WTC11 (cell line): Measurements from ENCODE around the gene TNFRSF14. TPM values are rescaled to one million over a fixed set of nuclear protein-coding genes. Genes with fewer than 3 reads are reported as not detected.

Experiments used
- ATAC-seq: fragments of 200-7000 bp; cut with Tn5 transposase; 2 replicates; pipeline ENCODE4 v1.10.0; 2021; ENCODE audit warnings: mild to moderate bottlenecking, moderate library complexity
- CTCF ChIA-PET: fragments of 300-600 bp; sonication (Branson Sonifier 250); formaldehyde crosslinking; loops from one replicate; lab custom pipeline; 2021; ENCODE audit warnings: antibody characterized with exemption; lab: Charles Lee
- POLR2A ChIA-PET: fragments of 350-600 bp; sonication (Branson Sonifier 250); formaldehyde crosslinking; loops from one replicate; lab custom pipeline; 2021; ENCODE audit warnings: antibody characterized with exemption; lab: Charles Lee
- DNase-seq: peaks from one replicate; pipeline ENCODE4 v3.0.0; 2021; ENCODE audit warnings: low spot score
- H3K27ac Mint-ChIP-seq: 2 replicates; pipeline ENCODE4 v1.8.0; 2021; ENCODE audit warnings: mixed read lengths
- H3K27me3 Mint-ChIP-seq: 2 replicates; pipeline ENCODE4 v1.8.0; 2021; ENCODE audit warnings: low read depth, mild to moderate bottlenecking, moderate library complexity, mixed read lengths
- H3K36me3 Mint-ChIP-seq: 2 replicates; pipeline ENCODE4 v1.8.0; 2021; ENCODE audit warnings: mixed read lengths
- H3K4me1 Mint-ChIP-seq: 2 replicates; pipeline ENCODE4 v1.8.0; 2022; ENCODE audit warnings: mixed read lengths
- H3K4me3 Mint-ChIP-seq: 2 replicates; pipeline ENCODE4 v1.8.0; 2021; ENCODE audit warnings: mild to moderate bottlenecking, moderate library complexity, mixed read lengths
- H3K9me3 Mint-ChIP-seq: 2 replicates; pipeline ENCODE4 v1.8.0; 2021; ENCODE audit warnings: mixed read lengths
- AR ChIP-seq: fragments of 250-450 bp; sonication (Bioruptor Pico); IDR thresholded peaks from 2 replicates; pipeline ENCODE4 v1.9.0; 2021; ENCODE audit warnings: mild to moderate bottlenecking
- CBFB ChIP-seq: sonication (generic); formaldehyde crosslinking; IDR thresholded peaks from 2 replicates; pipeline ENCODE4 v1.8.1; 2022; ENCODE audit warnings: mild to moderate bottlenecking, low read depth, missing genetic modification reagents
- CDX4 ChIP-seq: fragments of 250-450 bp; sonication (Bioruptor Pico); IDR thresholded peaks from 2 replicates; pipeline ENCODE4 v1.9.0; 2021; ENCODE audit warnings: moderate library complexity, mild to moderate bottlenecking, inconsistent platforms, borderline replicate concordance
- E2F1 ChIP-seq: sonication (generic); formaldehyde crosslinking; IDR thresholded peaks from 2 replicates; pipeline ENCODE4 v1.8.0; 2022; ENCODE audit warnings: mild to moderate bottlenecking, missing genetic modification reagents
- EMX1 ChIP-seq: fragments of 250-450 bp; sonication (Bioruptor Pico); IDR thresholded peaks from 2 replicates; pipeline ENCODE4 v1.8.0; 2021; ENCODE audit warnings: mild to moderate bottlenecking
- FOXP4 ChIP-seq: sonication (generic); formaldehyde crosslinking; IDR thresholded peaks from 2 replicates; pipeline ENCODE4 v1.8.0; 2022; ENCODE audit warnings: mild to moderate bottlenecking, missing genetic modification reagents
- GABPB1 ChIP-seq: sonication (generic); formaldehyde crosslinking; IDR thresholded peaks from 2 replicates; pipeline ENCODE4 v1.8.1; 2023; ENCODE audit warnings: mild to moderate bottlenecking, missing genetic modification reagents
- MXD4 ChIP-seq: fragments of 250-450 bp; sonication (Bioruptor Pico); IDR thresholded peaks from 2 replicates; pipeline ENCODE4 v1.8.0; 2021; ENCODE audit warnings: mild to moderate bottlenecking, moderate library complexity, borderline replicate concordance
- SMAD3 ChIP-seq: sonication (generic); formaldehyde crosslinking; IDR thresholded peaks from 2 replicates; pipeline ENCODE4 v1.8.0; 2022; ENCODE audit warnings: missing genetic modification reagents, mild to moderate bottlenecking, borderline replicate concordance
- USF2 ChIP-seq: sonication (generic); formaldehyde crosslinking; IDR thresholded peaks from 2 replicates; pipeline ENCODE4 v1.8.1; 2023; ENCODE audit warnings: mild to moderate bottlenecking, missing genetic modification reagents, moderate library complexity
- ZNF281 ChIP-seq: sonication (generic); formaldehyde crosslinking; IDR thresholded peaks from 2 replicates; pipeline ENCODE4 v1.8.0; 2023; ENCODE audit warnings: mild to moderate bottlenecking, missing genetic modification reagents
- ZNF423 ChIP-seq: fragments of 250-450 bp; sonication (Bioruptor Pico); IDR thresholded peaks from 2 replicates; pipeline ENCODE4 v2.1.2; 2022; ENCODE audit warnings: mild to moderate bottlenecking, moderate library complexity
- total RNA-seq: library from RNA; stranded (reverse); gene quantifications from 3 replicates; pipeline ENCODE4 v1.2.3, GENCODE V29; 2021
- TF ChIP-seq, protein P1 (sequence below): sonication (generic); formaldehyde crosslinking; IDR thresholded peaks from 2 replicates; pipeline ENCODE4 v1.8.0; 2023; ENCODE audit warnings: missing genetic modification reagents
- TF ChIP-seq, protein P2 (sequence below): fragments of 250-450 bp; sonication (Bioruptor Pico); IDR thresholded peaks from 2 replicates; pipeline ENCODE4 v1.9.0; 2021; ENCODE audit warnings: mild to moderate bottlenecking

The TNFRSF14 gene
- total RNA-seq, 1 experiment from 2014 or later = 0.87 TPM

- ChIA-PET CTCF (no interaction called here), POLR2A (no interaction called here)
- no peak for DNase-seq
- H3K4me3 Mint-ChIP-seq = no peak overlapping the region
- H3K27me3 Mint-ChIP-seq = no peaks in the 10 kb centered on the region
- H3K36me3 Mint-ChIP-seq = peaks cover 5% of the 10 kb centered on the region
- TF ChIP-seq, protein P1, sequence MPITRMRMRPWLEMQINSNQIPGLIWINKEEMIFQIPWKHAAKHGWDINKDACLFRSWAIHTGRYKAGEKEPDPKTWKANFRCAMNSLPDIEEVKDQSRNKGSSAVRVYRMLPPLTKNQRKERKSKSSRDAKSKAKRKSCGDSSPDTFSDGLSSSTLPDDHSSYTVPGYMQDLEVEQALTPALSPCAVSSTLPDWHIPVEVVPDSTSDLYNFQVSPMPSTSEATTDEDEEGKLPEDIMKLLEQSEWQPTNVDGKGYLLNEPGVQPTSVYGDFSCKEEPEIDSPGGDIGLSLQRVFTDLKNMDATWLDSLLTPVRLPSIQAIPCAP = no peak
- TF ChIP-seq MXD4 (CRISPR knock-in tag) (no peak), E2F1 (CRISPR knock-in tag) (no peak), ZNF423 (CRISPR knock-in tag) (no peak), CDX4 (CRISPR knock-in tag) (no peak), FOXP4 (no peak), EMX1 (CRISPR knock-in tag) (no peak), ZNF281 (CRISPR knock-in tag) (no peak), GABPB1 (CRISPR knock-in tag) (no peak), USF2 (CRISPR knock-in tag) (no peak)
- no peak overlapping the region for H3K27ac Mint-ChIP-seq
- H3K4me1 Mint-ChIP-seq = no peaks in the 10 kb centered on the region
- ATAC-seq = no peak
- H3K9me3 Mint-ChIP-seq = peaks cover 9% of the 10 kb centered on the region
These were observed 51.5 kb downstream of the TNFRSF14 start for GRCh38 chr1:2607641-2608091.

DNA sequence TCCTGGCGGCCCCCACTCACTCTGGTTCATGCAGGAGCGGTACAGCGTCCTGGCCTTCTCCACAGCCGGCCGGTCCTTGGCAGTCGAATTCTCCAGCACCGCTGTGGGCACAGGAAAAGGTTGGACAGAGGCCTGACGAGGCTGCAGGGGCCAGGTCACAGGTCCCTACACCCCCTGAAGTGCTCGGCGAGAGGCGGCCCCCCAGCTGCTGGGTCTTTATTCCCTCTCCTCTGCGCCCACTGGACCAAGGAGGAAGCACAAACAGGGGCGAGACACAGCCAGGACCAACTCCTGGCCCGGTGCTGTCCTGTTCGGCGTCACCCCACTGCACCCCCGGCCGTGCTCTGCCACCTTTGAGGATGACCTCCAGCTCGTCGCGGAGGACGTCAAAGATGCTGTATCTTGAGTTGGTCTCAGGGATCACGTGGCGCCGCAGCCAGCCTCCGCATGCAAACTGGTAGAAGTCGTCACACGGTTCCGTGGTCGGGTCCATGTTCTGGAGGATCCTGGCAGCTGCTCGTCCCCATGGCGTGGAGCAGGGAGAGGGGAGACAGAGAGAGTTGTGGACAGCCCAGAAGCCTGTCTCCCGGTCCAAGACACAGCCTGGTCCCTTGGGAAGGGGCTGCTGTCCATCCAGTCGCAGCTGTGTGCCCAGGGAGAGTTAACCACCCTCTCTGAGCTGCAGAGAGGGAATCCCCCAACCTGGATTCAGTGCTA is 53.3 kb downstream of the TNFRSF14 start:
- Mint-ChIP-seq H3K4me1 (no peaks in the 10 kb centered on the region), H3K36me3 (peaks cover 9% of the 10 kb centered on the region), H3K9me3 (peaks cover 26% of the 10 kb centered on the region)
- POLR2A ChIA-PET = no interaction called here
- no peak for ATAC-seq
- TF ChIP-seq SMAD3 = no peak
- TF ChIP-seq, protein P2, sequence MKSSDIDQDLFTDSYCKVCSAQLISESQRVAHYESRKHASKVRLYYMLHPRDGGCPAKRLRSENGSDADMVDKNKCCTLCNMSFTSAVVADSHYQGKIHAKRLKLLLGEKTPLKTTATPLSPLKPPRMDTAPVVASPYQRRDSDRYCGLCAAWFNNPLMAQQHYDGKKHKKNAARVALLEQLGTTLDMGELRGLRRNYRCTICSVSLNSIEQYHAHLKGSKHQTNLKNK (CRISPR knock-in tag) = no peak
- TF ChIP-seq AR (CRISPR knock-in tag) = no peak
- no peak for TF ChIP-seq CBFB
- TF ChIP-seq, all 79 proteins: peak for 0
- no peak overlapping the region for H3K27ac Mint-ChIP-seq
- CTCF ChIA-PET = interaction anchor here (1.1 kb wide), 1 partner anchor 178 kb away, joined by 3 read pairs; no protein-coding TSS in a partner anchor
- no peak overlapping the region for H3K4me3 Mint-ChIP-seq
- DNase-seq = peak; percentile 9
- no peaks in the 10 kb centered on the region; the same call in 1 of the 2 replicates for H3K27me3 Mint-ChIP-seq
